Cardiac septum (tissue), 1 donor: ENCODE data around the gene PRPSAP2. TPM values are rescaled to one million over a fixed set of nuclear protein-coding genes. Genes with fewer than 3 reads are reported as not detected.
"Not testable (repeated sequence)": the region's sequence is repeated elsewhere in the genome, so short reads cannot be mapped to it uniquely, and the experiment has no call there.

Experiments
- DNase-seq: peaks from one replicate; pipeline ENCODE4 v3.0.0-alpha.2; 2020; ENCODE audit warnings: low spot score
- intact Hi-C: fragments of 100-400 bp; cut with DNase I; formaldehyde crosslinking; loops from one replicate; pipeline ENCODE4 v1.14.0; 2022
- total RNA-seq: library from RNA; stranded (reverse); fragmentation: NEBNext Ultra II Directional; extraction: Animal tissue kit (Norgen Biotek cat#: 25700); gene quantifications from one replicate; pipeline ENCODE4 v1.2.1, GENCODE V29; 2021
- donor health status: DM: no; HTN: no; CAD: no.

PRPSAP2 gene
- total RNA-seq, 1 donor from 2014 or later, result 20.9 TPM

GRCh38 chr17:18933102-18934058 is 75.4 kb downstream of the PRPSAP2 start:
- no peak for DNase-seq
- intact Hi-C loops, result no loop called here

- intact Hi-C loops, result no loop called here
- no peak for DNase-seq
Measured at GRCh38 chr17:18937981-18938691, 80.2 kb downstream of the PRPSAP2 start.

GRCh38 chr17:18938692-18939023 is 80.7 kb downstream of the PRPSAP2 start:
- intact Hi-C loops, result no loop called here
- DNase-seq, result no peak

GRCh38 chr17:18944646-18945045 is 86.7 kb downstream of the PRPSAP2 start:
- no peak for DNase-seq
- intact Hi-C loops, result no loop called here

GRCh38 chr17:18946536-18946935 is 88.6 kb downstream of the PRPSAP2 start:
- intact Hi-C loops, result no loop called here
- no peak for DNase-seq

- intact Hi-C loops, result no loop called here
- DNase-seq, result no peak
Measured at GRCh38 chr17:18947866-18948265, 89.9 kb downstream of the PRPSAP2 start.

- no peak for DNase-seq
- intact Hi-C loops, result no loop called here
Measured at GRCh38 chr17:18948476-18949006, 90.6 kb downstream of the PRPSAP2 start.

GRCh38 chr17:18949566-18949965 is 91.6 kb downstream of the PRPSAP2 start:
- DNase-seq, result no peak
- intact Hi-C loops, result no loop called here

- no peak for DNase-seq
- intact Hi-C loops, result no loop called here
Measured at GRCh38 chr17:18950346-18950745, 92.4 kb downstream of the PRPSAP2 start.

GRCh38 chr17:18950944-18951905 is 93.3 kb downstream of the PRPSAP2 start:
- DNase-seq, result no peak
- intact Hi-C loops, result no loop called here

GRCh38 chr17:18951941-18952842 is 94.3 kb downstream of the PRPSAP2 start, which contains the start of gene SLC5A10:
Gene SLC5A10, plus strand, starts transcription at chr17:18952165. Its CDS starts 41 bp downstream, at chr17:18952206.
- DNase-seq, result no peak
- intact Hi-C loops, result no loop called here

GRCh38 chr17:18953231-18953728 is 95.3 kb downstream of the PRPSAP2 start:
- intact Hi-C loops, result no loop called here
- no peak for DNase-seq

GRCh38 chr17:18954321-18954720 is 96.4 kb downstream of the PRPSAP2 start:
- intact Hi-C loops, result no loop called here
- DNase-seq, result no peak

- no peak for DNase-seq
- intact Hi-C loops, result no loop called here
Measured at GRCh38 chr17:18955009-18955408, 97.1 kb downstream of the PRPSAP2 start.

GRCh38 chr17:18956021-18956420 is 98.1 kb downstream of the PRPSAP2 start:
- intact Hi-C loops, DNase-seq: not testable (repeated sequence)

- intact Hi-C loops, result no loop called here
- DNase-seq, result no peak
Measured at GRCh38 chr17:18956581-18956980, 98.7 kb downstream of the PRPSAP2 start.

- intact Hi-C loops, result no loop called here
- no peak for DNase-seq
Measured at GRCh38 chr17:18957831-18958230, 99.9 kb downstream of the PRPSAP2 start.

- intact Hi-C loops, result no loop called here
- DNase-seq, result no peak
Measured at GRCh38 chr17:18958611-18959010, 100.7 kb downstream of the PRPSAP2 start.
